GM12878 (cell line): ENCODE data around the gene ARAF. TPM values are rescaled to one million over a fixed set of nuclear protein-coding genes. Genes with fewer than 3 reads are reported as not detected.

ENCODE experiments used
- ATAC-seq: fragments of 200-7000 bp; cut with Tn5 transposase; 3 replicates; pipeline ENCODE4 v1.9.1; 2020; ENCODE audit warnings: mild to moderate bottlenecking, moderate library complexity
- BruUV-seq: library from RNA; stranded (reverse); fragments of 400-500 nt; replicated peaks from 2 replicates; lab custom pipeline; 2021; lab: Mats Ljungman, UMichigan
- CTCF ChIA-PET: fragments of 300-600 bp; sonication (Branson Sonifier 250); formaldehyde crosslinking; extraction: SDS; loops from one replicate; lab custom pipeline; 2021; ENCODE audit warnings: inconsistent platforms; lab: Yijun Ruan, JAX
- POLR2A ChIA-PET: fragments of 350-600 bp; formaldehyde crosslinking; extraction: SDS; loops from one replicate; lab custom pipeline; 2021; ENCODE audit warnings: inconsistent platforms; lab: Charles Lee
- RAD21 ChIA-PET: fragments of 300-600 bp; sonication (Branson Sonifier 250); formaldehyde crosslinking; loops from one replicate; lab custom pipeline; 2023; ENCODE audit warnings: antibody characterized with exemption; ENCODE audit not compliant: unreplicated experiment; lab: Charles Lee
- SMC1A ChIA-PET: fragments of 300-600 bp; sonication (Branson Sonifier 250); formaldehyde crosslinking; loops from one replicate; lab custom pipeline; 2023; ENCODE audit not compliant: unreplicated experiment, uncharacterized antibody; lab: Charles Lee
- DNase-seq: peaks from one replicate; pipeline ENCODE4 v3.0.0-alpha.2; 2011; ENCODE audit warnings: low read depth, low spot score
- FAIRE-seq: peaks from 3 replicates; lab custom pipeline; 2011; peaks lifted over from hg19 to GRCh38; lab: Jason Lieb, UNC
- H2AFZ ChIP-seq: 2 replicates; pipeline ENCODE4 v1.6.0; 2011; ENCODE audit warnings: low read depth, low read length, control low read depth; ENCODE audit not compliant: control insufficient read depth
- H3K27ac ChIP-seq: 2 replicates; pipeline ENCODE4 v1.5.1; 2011; ENCODE audit warnings: control low read depth; ENCODE audit not compliant: control insufficient read depth, insufficient read depth
- H3K27me3 ChIP-seq, 2 experiments: replicated peaks in 1 of 2; 2 replicates each; pipeline versions ENCODE4 v1.6.0 to v1.6.1; 2011; ENCODE audit warnings: low read length in 1 of 2; ENCODE audit not compliant: control insufficient read depth in 2 of 2, insufficient read depth in 2 of 2
- H3K36me3 ChIP-seq, 2 experiments: 2 replicates each; pipeline ENCODE4 v1.5.1; 2011; ENCODE audit warnings: low read length in 1 of 2; ENCODE audit not compliant: control insufficient read depth in 2 of 2, insufficient read depth in 2 of 2
- H3K4me1 ChIP-seq: 2 replicates; pipeline ENCODE4 v1.6.1; 2011; ENCODE audit warnings: mild to moderate bottlenecking, low read length, moderate library complexity, mixed read lengths; ENCODE audit not compliant: control insufficient read depth, insufficient read depth
- H3K4me2 ChIP-seq: 2 replicates; pipeline ENCODE4 v1.6.0; 2011; ENCODE audit warnings: control low read depth; ENCODE audit not compliant: control insufficient read depth, insufficient read depth
- H3K4me3 ChIP-seq: fragments of 200-600 bp; sonication (generic); 2 replicates; pipeline ENCODE4 v1.5.1; 2016
- H3K79me2 ChIP-seq: 2 replicates; pipeline ENCODE4 v1.6.0; 2011; ENCODE audit warnings: low read length; ENCODE audit not compliant: control insufficient read depth, insufficient read depth
- H3K9ac ChIP-seq: 2 replicates; pipeline ENCODE4 v1.8.0; 2011; ENCODE audit warnings: low read length, control low read depth, mixed read lengths; ENCODE audit not compliant: control insufficient read depth, insufficient read depth
- H3K9me3 ChIP-seq: replicated peaks from 3 replicates; pipeline ENCODE4 v1.5.1; 2011; ENCODE audit warnings: mild to moderate bottlenecking, low read length; ENCODE audit not compliant: control insufficient read depth, insufficient read depth
- H4K20me1 ChIP-seq: 2 replicates; pipeline ENCODE4 v1.6.0; 2011; ENCODE audit not compliant: control insufficient read depth, insufficient read depth
- BMI1 ChIP-seq: fragments of 450-650 bp; IDR thresholded peaks from 2 replicates; pipeline ENCODE4 v1.6.1; 2016; ENCODE audit warnings: mild to moderate bottlenecking, moderate library complexity, borderline replicate concordance
- CBX3 ChIP-seq: fragments of 200-600 bp; sonication (generic); IDR thresholded peaks from 2 replicates; pipeline ENCODE4 v1.6.1; 2016; ENCODE audit warnings: low read depth, borderline replicate concordance
- CREM ChIP-seq: IDR thresholded peaks from 2 replicates; pipeline ENCODE4 v1.6.1; 2014; ENCODE audit warnings: antibody characterized with exemption, low read depth
- EGR1 ChIP-seq, 2 experiments: IDR thresholded peaks; 1 replicate in 1 of 2; 2 replicates in 1 of 2; pipeline ENCODE4 v1.6.1; 2011 to 2012; ENCODE audit warnings: low read depth in 2 of 2, low read length in 2 of 2, borderline replicate concordance in 1 of 2, mild to moderate bottlenecking in 1 of 2, moderate library complexity in 1 of 2
- GATAD2B ChIP-seq: fragments of 450-650 bp; conservative IDR thresholded peaks from 2 replicates; pipeline ENCODE4 v1.6.1; 2017; ENCODE audit warnings: low read depth, mild to moderate bottlenecking, moderate library complexity
- PBX3 ChIP-seq: IDR thresholded peaks from 2 replicates; pipeline ENCODE4 v1.6.1; 2011; ENCODE audit warnings: mild to moderate bottlenecking, low read depth, low read length, moderate library complexity; ENCODE audit not compliant: insufficient replicate concordance
- ZBTB33 ChIP-seq: fragments of 450-650 bp; IDR thresholded peaks from 2 replicates; pipeline ENCODE4 v1.6.1; 2017; ENCODE audit warnings: mild to moderate bottlenecking
- ZBTB40 ChIP-seq: fragments of 450-650 bp; IDR thresholded peaks from 2 replicates; pipeline ENCODE4 v1.6.1; 2016; ENCODE audit warnings: mild to moderate bottlenecking, moderate library complexity, borderline replicate concordance
- in situ Hi-C: fragments of 300-500 bp; cut with MboI; formaldehyde crosslinking; loops from 9 replicates; pipeline ENCODE4 v1.14.3; 2018; ENCODE audit warnings: mixed read lengths
- intact Hi-C: fragments of 100-400 bp; cut with micrococcal nuclease; formaldehyde crosslinking; loops from one replicate; pipeline ENCODE4 v1.14.2; 2022; ENCODE audit not compliant: unreplicated experiment
- polyA plus RNA-seq, 11 experiments: library from polyadenylated mRNA; depleted of rRNA in 4 of 11; unstranded in 6 of 11; stranded (reverse) in 5 of 11; fragments of >200 nt; fragmentation: Nextera tagmentation in 4 of 11; fragmentation: Illumina TruSeq in 1 of 11; extraction: Ambion mirVana in 4 of 11; extraction: Trizol in 1 of 11; gene quantifications; 1 replicate in 1 of 11; 2 replicates in 10 of 11; pipeline versions ENCODE4 v1.2.1 to v1.2.3, GENCODE V29; 2011 to 2016; ENCODE audit warnings: inconsistent platforms in 2 of 11, missing spikeins in 2 of 11, low read depth in 1 of 11
- total RNA-seq, 4 experiments: library from RNA; depleted of rRNA in 3 of 4; stranded (reverse); fragments of >200 nt in 3 of 4; fragmentation: Illumina TruSeq in 1 of 4; extraction: Trizol in 1 of 4; gene quantifications; 2 replicates each; pipeline versions ENCODE4 v1.2.1 to v1.2.3, GENCODE V29; 2013 to 2021

ARAF gene
- total and polyA plus RNA-seq, 10 of the 15 experiments (the other 5 are each of a cell fraction or from before 2014, with no cell fraction given) = 5.0 to 79.2 (median 39.1) TPM

GRCh38 chrX:47607091-47607490 is 46.1 kb downstream of the ARAF start:
- no peaks in the 10 kb centered on the region for H3K4me1 ChIP-seq
- H3K4me3 ChIP-seq = no peak overlapping the region
- no peaks in the 10 kb centered on the region for H3K79me2 ChIP-seq
- H2AFZ ChIP-seq = no peak overlapping the region
- RAD21 ChIA-PET = no interaction called here
- no peaks in the 10 kb centered on the region for H3K9me3 ChIP-seq
- H3K27ac ChIP-seq = no peak overlapping the region
- no peak overlapping the region for H3K9ac ChIP-seq
- FAIRE-seq (no peak), ATAC-seq (no peak), DNase-seq (no peak)
- no peak overlapping the region for H3K4me2 ChIP-seq
- H3K27me3 ChIP-seq = no peaks in the 10 kb centered on the region
- SMC1A ChIA-PET = no interaction called here
- CTCF ChIA-PET = no interaction called here
- in situ Hi-C loops = no loop called here
- POLR2A ChIA-PET = interaction anchor here (0.7 kb wide), 1 partner anchor 13 kb away, joined by 3 read pairs; no protein-coding TSS in a partner anchor
- H4K20me1 ChIP-seq = no peaks in the 10 kb centered on the region
- BruUV-seq = no TSS peak
- TF ChIP-seq ZBTB33 (no peak), EGR1 (IDR thresholded peaks at IDR 0.05; ENCODE audit: borderline replicate concordance in 1 of 2, low read depth in 2 of 2, low read length in 2 of 2) (no peak), ZBTB40 (no peak), GATAD2B (no peak), PBX3 (no peak), CREM (no peak), CBX3 (no peak), BMI1 (no peak)
- intact Hi-C loops = no loop called here
- H3K36me3 ChIP-seq = no peaks in the 10 kb centered on the region
